Transverse colon (tissue), 4 donors: Measurements from ENCODE around the gene PRKAA2. TPM values are rescaled to one million over a fixed set of nuclear protein-coding genes. Genes with fewer than 3 reads are reported as not detected.

ENCODE experiments used
- DNase-seq: peaks from one replicate; pipeline ENCODE4 v3.0.0-alpha.2; 2019
- H3K27ac ChIP-seq, 4 donors: fragments of 200-600 bp; sonication (generic); 2 replicates each; pipeline ENCODE4 v1.5.1; 2016 to 2018; ENCODE audit warnings: inconsistent platforms in 4 of 4
- H3K27me3 ChIP-seq: fragments of 200-600 bp; sonication (generic); 2 replicates; pipeline ENCODE4 v1.5.1; 2017; ENCODE audit warnings: inconsistent platforms
- H3K36me3 ChIP-seq, 4 donors: fragments of 200-600 bp; sonication (generic); 2 replicates each; pipeline ENCODE4 v1.5.1; 2017 to 2019; ENCODE audit warnings: inconsistent platforms in 4 of 4
- H3K4me1 ChIP-seq, 4 donors: fragments of 200-600 bp; sonication (generic); 2 replicates each; pipeline ENCODE4 v1.5.1; 2017 to 2020; ENCODE audit warnings: inconsistent platforms in 4 of 4
- H3K4me3 ChIP-seq, 4 donors: fragments of 200-600 bp; sonication (generic); 1 replicate in 1 of 4; 2 replicates in 3 of 4; pipeline versions ENCODE4 v1.5.1 to v1.6.1; 2017 to 2019; ENCODE audit warnings: inconsistent platforms in 4 of 4
- H3K9me3 ChIP-seq, 2 donors: fragments of 200-600 bp; sonication (generic); 2 replicates each; pipeline ENCODE4 v1.5.1; 2017 to 2019; ENCODE audit warnings: inconsistent platforms in 2 of 2
- EP300 ChIP-seq: sonication (generic); formaldehyde crosslinking; IDR thresholded peaks from one replicate; pipeline ENCODE4 v1.6.1; 2017; ENCODE audit warnings: antibody characterized with exemption, low read depth
- POLR2A ChIP-seq: fragments of 450-650 bp; IDR thresholded peaks from one replicate; pipeline ENCODE4 v1.6.1; 2016; ENCODE audit warnings: antibody characterized with exemption, mild to moderate bottlenecking, moderate library complexity
- POLR2AphosphoS5 ChIP-seq, 3 donors: sonication (generic); formaldehyde crosslinking; IDR thresholded peaks; one replicate each; pipeline ENCODE4 v1.6.1; 2016; ENCODE audit warnings: antibody characterized with exemption in 3 of 3
- WGBS, 2 donors: methylation state at CpG; one replicate each; pipeline ENCODE4 v1.1.5; 2018; ENCODE audit warnings: low coverage in 1 of 2; 5-methylcytosine and 5-hydroxymethylcytosine counted together
- in situ Hi-C, 4 donors: fragments of 200-750 bp; cut with MboI; loops; one replicate each; pipeline versions ENCODE4 v1.15.0 to v1.15.1; 2017; ENCODE audit warnings: low sequenced_read_pairs in 3 of 4, low pct_ligation_motif_present in 1 of 4, low pct_unique_long_range_greater_than_20kb in 1 of 4
- intact Hi-C: fragments of 100-400 bp; cut with DNase I; formaldehyde crosslinking; loops from one replicate; pipeline ENCODE4 v1.15.1; 2023; ENCODE audit warnings: low total_unique reads
- total RNA-seq, 4 donors: library from RNA; depleted of rRNA; stranded (reverse); fragments of >200 nt; gene quantifications; one replicate each; pipeline ENCODE4 v1.1.0, GENCODE V29; 2016
- TF ChIP-seq, protein P1 (sequence below), 5 experiments: fragments of 200-600 bp in 3 of 5; fragments of 450-650 bp in 2 of 5; sonication (generic) in 3 of 5; IDR thresholded peaks; 1 replicate in 2 of 5; 2 replicates in 3 of 5; pipeline ENCODE4 v1.5.1; 2016 to 2017; ENCODE audit warnings: antibody characterized with exemption in 5 of 5, inconsistent platforms in 3 of 5, mild to moderate bottlenecking in 2 of 5, moderate library complexity in 1 of 5

PRKAA2 gene
- total RNA-seq, 4 donors from 2014 or later = 2.6 to 8.9 (median 5.3) TPM

- Histone ChIP-seq H3K27me3 (no peaks in the 10 kb centered on the region), H3K27ac (no peak overlapping the region), H3K4me3 (no peak overlapping the region), H3K9me3 (no peaks in the 10 kb centered on the region), H3K4me1 (no peaks in the 10 kb centered on the region), H3K36me3 (no peaks in the 10 kb centered on the region)
- 65 to 82% methylated on average over 1 of the region's 1 CpG for WGBS, 2 donors
- in situ Hi-C loops = loop anchor here in 3 of 4 donors (10.0 to 25.0 kb wide), 2 partner anchors 1425 to 1427 kb away; no protein-coding TSS in a partner anchor
- DNase-seq = no peak
- TF ChIP-seq POLR2A = no peak
- no peak for TF ChIP-seq POLR2AphosphoS5 (IDR thresholded peaks at IDR 0.05)
- TF ChIP-seq, protein P1, sequence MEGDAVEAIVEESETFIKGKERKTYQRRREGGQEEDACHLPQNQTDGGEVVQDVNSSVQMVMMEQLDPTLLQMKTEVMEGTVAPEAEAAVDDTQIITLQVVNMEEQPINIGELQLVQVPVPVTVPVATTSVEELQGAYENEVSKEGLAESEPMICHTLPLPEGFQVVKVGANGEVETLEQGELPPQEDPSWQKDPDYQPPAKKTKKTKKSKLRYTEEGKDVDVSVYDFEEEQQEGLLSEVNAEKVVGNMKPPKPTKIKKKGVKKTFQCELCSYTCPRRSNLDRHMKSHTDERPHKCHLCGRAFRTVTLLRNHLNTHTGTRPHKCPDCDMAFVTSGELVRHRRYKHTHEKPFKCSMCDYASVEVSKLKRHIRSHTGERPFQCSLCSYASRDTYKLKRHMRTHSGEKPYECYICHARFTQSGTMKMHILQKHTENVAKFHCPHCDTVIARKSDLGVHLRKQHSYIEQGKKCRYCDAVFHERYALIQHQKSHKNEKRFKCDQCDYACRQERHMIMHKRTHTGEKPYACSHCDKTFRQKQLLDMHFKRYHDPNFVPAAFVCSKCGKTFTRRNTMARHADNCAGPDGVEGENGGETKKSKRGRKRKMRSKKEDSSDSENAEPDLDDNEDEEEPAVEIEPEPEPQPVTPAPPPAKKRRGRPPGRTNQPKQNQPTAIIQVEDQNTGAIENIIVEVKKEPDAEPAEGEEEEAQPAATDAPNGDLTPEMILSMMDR (IDR thresholded peaks at IDR 0.05) = no peak
- no peak for TF ChIP-seq EP300
- intact Hi-C loops = no loop called here
Observed at GRCh38 chr1:56712150-56712549, 67.0 kb downstream of the PRKAA2 start.

GRCh38 chr1:56713112-56713511 is 68.0 kb downstream of the PRKAA2 start:
- Histone ChIP-seq H3K4me3 (no peak overlapping the region), H3K36me3 (no peaks in the 10 kb centered on the region), H3K27me3 (no peaks in the 10 kb centered on the region), H3K27ac (no peak overlapping the region), H3K9me3 (no peaks in the 10 kb centered on the region), H3K4me1 (no peaks in the 10 kb centered on the region)
- WGBS, 2 donors = 43 to 69% methylated on average over 1 of the region's 1 CpG
- in situ Hi-C loops = loop anchor here in 3 of 4 donors (10.0 to 25.0 kb wide), 2 partner anchors 1426 to 1428 kb away; no protein-coding TSS in a partner anchor
- intact Hi-C loops = no loop called here
- no peak for DNase-seq
- TF ChIP-seq POLR2A (no peak), POLR2AphosphoS5 (IDR thresholded peaks at IDR 0.05) (no peak), EP300 (no peak)
- TF ChIP-seq, protein P1 (IDR thresholded peaks at IDR 0.05) = no peak

DNA sequence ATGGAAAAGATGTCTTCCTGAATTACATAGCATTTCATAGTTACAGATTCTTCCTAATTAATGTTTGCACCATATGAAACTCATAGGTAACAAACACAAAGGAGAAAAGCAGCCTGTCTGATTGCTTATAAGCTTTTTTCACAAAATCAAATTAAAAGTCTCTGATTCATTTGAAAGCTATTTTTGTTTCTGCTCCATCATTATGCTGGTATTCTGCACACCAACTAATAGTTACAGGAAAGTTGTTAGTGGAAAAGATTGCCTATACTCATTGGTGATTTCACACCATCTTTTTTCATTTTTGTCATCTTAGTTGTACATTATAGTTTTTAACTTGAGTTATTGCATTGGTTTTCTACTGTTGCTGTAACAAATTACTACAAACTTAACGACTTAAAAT is 70.0 kb downstream of the PRKAA2 start:
- H3K9me3 ChIP-seq = no peaks in the 10 kb centered on the region
- 43 to 51% methylated on average over 1 of the region's 1 CpG for WGBS, 2 donors
- in situ Hi-C loops = loop anchor here in 3 of 4 donors (10.0 to 25.0 kb wide), 2 partner anchors 1428 to 1430 kb away; no protein-coding TSS in a partner anchor
- H3K27ac ChIP-seq = no peak overlapping the region
- no peaks in the 10 kb centered on the region for H3K27me3 ChIP-seq
- no peak for TF ChIP-seq EP300
- no peak for DNase-seq
- intact Hi-C loops = no loop called here
- no peak overlapping the region for H3K4me3 ChIP-seq
- no peaks in the 10 kb centered on the region for H3K4me1 ChIP-seq
- H3K36me3 ChIP-seq = no peaks in the 10 kb centered on the region

DNA sequence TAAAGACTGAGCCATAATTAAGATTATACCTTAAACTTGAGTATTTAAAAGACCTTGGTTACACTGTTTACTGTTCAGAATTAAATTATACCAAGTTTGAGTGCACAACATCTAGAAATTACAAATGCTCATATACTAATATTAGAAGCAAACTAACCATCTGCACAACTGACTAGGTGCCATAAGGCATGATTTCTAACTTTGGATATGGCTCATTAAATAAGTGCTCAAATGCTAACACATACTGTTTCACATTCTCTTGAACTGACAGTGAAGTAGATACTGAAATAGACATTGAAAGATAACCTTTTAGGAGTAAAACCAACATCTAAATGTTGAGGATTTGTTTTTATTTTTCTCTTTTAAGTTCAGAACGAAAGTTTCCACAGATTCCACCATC is 74.1 kb downstream of the PRKAA2 start:
- Histone ChIP-seq H3K9me3 (no peaks in the 10 kb centered on the region), H3K27me3 (no peaks in the 10 kb centered on the region), H3K4me1 (no peaks in the 10 kb centered on the region), H3K36me3 (no peaks in the 10 kb centered on the region), H3K27ac (no peak overlapping the region), H3K4me3 (no peak overlapping the region)
- 67 to 69% methylated on average over 1 of the region's 1 CpG for WGBS, 2 donors
- no peak for DNase-seq
- in situ Hi-C loops = loop anchor here in 3 of 4 donors (10.0 to 25.0 kb wide), 2 partner anchors 1432 to 1434 kb away; no protein-coding TSS in a partner anchor
- TF ChIP-seq, protein P1 (IDR thresholded peaks at IDR 0.05) = no peak
- TF ChIP-seq POLR2AphosphoS5 (IDR thresholded peaks at IDR 0.05) = no peak
- no peak for TF ChIP-seq EP300
- TF ChIP-seq POLR2A = no peak
- intact Hi-C loops = no loop called here

- no peak overlapping the region for H3K27ac ChIP-seq
- no peaks in the 10 kb centered on the region for H3K4me1 ChIP-seq
- in situ Hi-C loops = no loop called here
- no peak for TF ChIP-seq POLR2A
- TF ChIP-seq, protein P1 (IDR thresholded peaks at IDR 0.05) = no peak
- no peak for TF ChIP-seq POLR2AphosphoS5 (IDR thresholded peaks at IDR 0.05)
- TF ChIP-seq EP300 = no peak
- intact Hi-C loops = no loop called here
- peaks cover 8% of the 10 kb centered on the region for H3K27me3 ChIP-seq
- DNase-seq = no peak
- H3K36me3 ChIP-seq = no peaks in the 10 kb centered on the region
- H3K4me3 ChIP-seq = no peak overlapping the region
- H3K9me3 ChIP-seq = no peaks in the 10 kb centered on the region
Observed at GRCh38 chr1:56726706-56727105, 81.6 kb downstream of the PRKAA2 start.
